Endothelial cell (in vitro differentiated cells): ENCODE results near the gene RGS7. TPM values are rescaled to one million over a fixed set of nuclear protein-coding genes. Genes with fewer than 3 reads are reported as not detected.

Source experiments
- DNase-seq: peaks from one replicate; pipeline ENCODE4 v3.0.0; 2021; ENCODE audit warnings: low spot score
- H3K27ac Mint-ChIP-seq: one replicate; pipeline ENCODE4 v1.8.0; 2021; ENCODE audit warnings: mixed read lengths, inconsistent platforms; ENCODE audit not compliant: unreplicated experiment
- H3K27me3 Mint-ChIP-seq: one replicate; pipeline ENCODE4 v1.8.0; 2021; ENCODE audit warnings: mild to moderate bottlenecking, moderate library complexity, mixed read lengths, inconsistent platforms; ENCODE audit not compliant: unreplicated experiment
- H3K36me3 Mint-ChIP-seq: one replicate; pipeline ENCODE4 v1.8.0; 2021; ENCODE audit warnings: mild to moderate bottlenecking, low read depth, mixed read lengths, inconsistent platforms; ENCODE audit not compliant: unreplicated experiment
- H3K4me1 Mint-ChIP-seq: one replicate; pipeline ENCODE4 v1.8.0; 2021; ENCODE audit warnings: mild to moderate bottlenecking, mixed read lengths, inconsistent platforms; ENCODE audit not compliant: unreplicated experiment
- H3K4me3 Mint-ChIP-seq: one replicate; pipeline ENCODE4 v1.8.0; 2021; ENCODE audit warnings: mild to moderate bottlenecking, mixed read lengths, inconsistent platforms; ENCODE audit not compliant: unreplicated experiment
- H3K9me3 Mint-ChIP-seq: one replicate; pipeline ENCODE4 v1.8.0; 2021; ENCODE audit warnings: mixed read lengths, inconsistent platforms; ENCODE audit not compliant: unreplicated experiment
- CTCF ChIP-seq: fragments of 200-600 bp; sonication (generic); IDR thresholded peaks from one replicate; pipeline ENCODE4 v1.5.0; 2021; ENCODE audit warnings: antibody characterized with exemption; ENCODE audit not compliant: unreplicated experiment
- total RNA-seq: library from RNA; stranded (reverse); fragmentation: NEBNext Ultra II Directional; extraction: Animal tissue kit (Norgen Biotek cat#: 25700); gene quantifications from one replicate; pipeline ENCODE4 v1.2.1, GENCODE V29; 2021; ENCODE audit not compliant: unreplicated experiment

Gene RGS7
- total RNA-seq, 1 donor from 2014 or later = 1.4 TPM

DNA sequence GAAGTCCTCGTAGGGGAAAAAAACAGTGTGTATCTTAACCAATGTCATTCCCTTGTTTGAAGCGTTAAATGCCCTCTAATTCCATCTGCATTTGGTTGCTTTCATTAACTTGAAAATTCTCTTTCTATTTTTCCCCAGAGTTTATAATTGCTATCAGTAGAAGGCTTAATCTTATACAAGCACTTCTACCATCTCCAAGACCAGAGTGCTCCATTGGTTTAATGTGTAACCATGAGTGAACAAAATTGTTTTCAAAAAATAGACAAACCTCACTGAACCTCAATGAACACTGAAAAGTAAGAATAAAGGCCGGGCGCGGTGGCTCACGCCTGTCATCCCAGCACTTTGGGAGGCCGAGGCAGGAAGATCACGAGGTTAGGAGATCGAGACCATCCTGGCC, 141.3 kb downstream of the RGS7 start:
- Mint-ChIP-seq H3K9me3 (no peaks in the 10 kb centered on the region), H3K27ac (no peak overlapping the region), H3K4me1 (peaks cover 6% of the 10 kb centered on the region), H3K36me3 (no peaks in the 10 kb centered on the region), H3K27me3 (no peaks in the 10 kb centered on the region), H3K4me3 (no peak overlapping the region)
- no peak for DNase-seq
- TF ChIP-seq CTCF = no peak

GRCh38 chr1:241215203-241215602, 141.8 kb downstream of the RGS7 start:
- Mint-ChIP-seq H3K9me3 (no peaks in the 10 kb centered on the region), H3K36me3 (no peaks in the 10 kb centered on the region), H3K27ac (no peak overlapping the region), H3K27me3 (no peaks in the 10 kb centered on the region), H3K4me1 (peaks cover 6% of the 10 kb centered on the region), H3K4me3 (no peak overlapping the region)
- TF ChIP-seq CTCF = no peak
- no peak for DNase-seq

- H3K9me3 Mint-ChIP-seq = no peaks in the 10 kb centered on the region
- no peaks in the 10 kb centered on the region for H3K36me3 Mint-ChIP-seq
- H3K27me3 Mint-ChIP-seq = peaks cover 1% of the 10 kb centered on the region
- DNase-seq = no peak
- H3K4me1 Mint-ChIP-seq = peaks cover 6% of the 10 kb centered on the region
- no peak overlapping the region for H3K27ac Mint-ChIP-seq
- no peak overlapping the region for H3K4me3 Mint-ChIP-seq
- TF ChIP-seq CTCF = no peak
Measured at GRCh38 chr1:241213139-241213538, 143.9 kb downstream of the RGS7 start.

GRCh38 chr1:241212628-241213027, 144.4 kb downstream of the RGS7 start:
- Mint-ChIP-seq H3K4me1 (peaks cover 6% of the 10 kb centered on the region), H3K9me3 (no peaks in the 10 kb centered on the region), H3K27ac (no peak overlapping the region), H3K4me3 (no peak overlapping the region), H3K36me3 (no peaks in the 10 kb centered on the region), H3K27me3 (peaks cover 1% of the 10 kb centered on the region)
- no peak for DNase-seq
- no peak for TF ChIP-seq CTCF

GRCh38 chr1:241208910-241209379, 148.1 kb downstream of the RGS7 start:
- TF ChIP-seq CTCF = no peak
- Mint-ChIP-seq H3K27me3 (peaks cover 1% of the 10 kb centered on the region), H3K9me3 (no peaks in the 10 kb centered on the region), H3K4me1 (no peaks in the 10 kb centered on the region), H3K27ac (no peak overlapping the region), H3K4me3 (no peak overlapping the region), H3K36me3 (no peaks in the 10 kb centered on the region)
- DNase-seq = no peak
